ENCODE results near the gene FHDC1. TPM values are rescaled to one million over a fixed set of nuclear protein-coding genes. Genes with fewer than 3 reads are reported as not detected.

FHDC1 gene
- total RNA-seq, 4 donors from 2014 or later, result 25.6 to 65.1 (median 37.2) TPM

DNA sequence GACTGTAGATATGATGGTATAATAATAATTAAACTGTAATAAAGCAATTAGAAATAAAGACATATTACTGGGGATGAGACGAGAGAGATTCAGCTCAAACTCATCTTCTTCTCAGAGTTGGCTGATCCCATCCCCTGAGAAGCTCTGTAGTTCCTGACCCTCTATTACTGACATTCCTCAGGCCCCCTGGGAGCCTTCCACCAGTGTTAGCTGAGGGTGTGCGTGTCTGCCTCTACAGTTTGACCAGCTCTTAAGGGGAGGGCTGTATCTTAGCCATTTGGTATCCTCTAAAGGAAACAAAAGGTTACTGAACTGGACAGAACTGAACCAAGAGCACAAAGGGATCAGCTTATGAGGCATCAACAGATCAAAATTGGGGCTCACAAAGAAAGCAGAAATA is 11.2 kb downstream of the FHDC1 start:
- WGBS, 2 donors, result 82 to 89% methylated on average over 2 of the region's 2 CpGs
- TF ChIP-seq POLR2A (IDR thresholded peaks at IDR 0.05) (no peak), CTCF (IDR thresholded peaks at IDR 0.05) (no peak)
- intact Hi-C loops (cut with DNase I; ENCODE audit: low total_unique reads), result no loop called here
- no peak overlapping the region for H3K4me3 ChIP-seq (ENCODE audit: low read depth, poor library complexity, severe bottlenecking)
- no peak for DNase-seq (ENCODE audit: low spot score in 2 of 2)

- no peak for DNase-seq (ENCODE audit: low spot score in 2 of 2)
- intact Hi-C loops (cut with DNase I; ENCODE audit: low total_unique reads), result no loop called here
- WGBS, 2 donors, result 82 to 86% methylated on average over 8 of the region's 8 CpGs
- TF ChIP-seq CTCF (IDR thresholded peaks at IDR 0.05) (no peak), POLR2A (IDR thresholded peaks at IDR 0.05) (no peak)
- H3K4me3 ChIP-seq (ENCODE audit: low read depth, poor library complexity, severe bottlenecking), result no peak overlapping the region
Measured at GRCh38 chr4:152949930-152950329, 13.8 kb downstream of the FHDC1 start.

GRCh38 chr4:152950402-152951274 is 14.5 kb downstream of the FHDC1 start:
- intact Hi-C loops (cut with DNase I; ENCODE audit: low total_unique reads), result no loop called here
- WGBS, 2 donors, result 82 to 86% methylated on average over 11 of the region's 11 CpGs
- no peak overlapping the region for H3K4me3 ChIP-seq (ENCODE audit: low read depth, poor library complexity, severe bottlenecking)
- DNase-seq (ENCODE audit: low spot score in 2 of 2), result no peak
- no peak for TF ChIP-seq CTCF (IDR thresholded peaks at IDR 0.05)
- no peak for TF ChIP-seq POLR2A (IDR thresholded peaks at IDR 0.05)

DNA sequence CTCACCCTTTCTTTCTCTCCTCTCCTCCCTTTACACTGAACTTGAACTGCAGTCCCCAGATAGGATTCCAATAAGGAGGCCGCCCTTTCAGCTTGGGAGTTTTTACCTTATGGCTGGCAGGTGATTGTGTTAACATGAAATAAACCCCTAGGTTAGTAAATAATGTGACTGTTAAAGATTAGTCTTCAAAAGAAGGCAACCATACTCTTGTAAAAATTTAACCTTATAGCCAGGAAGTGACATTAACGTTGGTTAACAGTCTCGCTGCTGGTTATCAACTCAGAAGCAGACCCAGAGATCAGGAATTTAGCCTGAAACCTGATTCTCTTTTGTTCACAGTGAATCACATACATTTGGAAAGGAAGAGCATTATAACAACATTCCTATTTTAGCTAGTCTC is 15.2 kb downstream of the FHDC1 start:
- no peak overlapping the region for H3K4me3 ChIP-seq (ENCODE audit: low read depth, poor library complexity, severe bottlenecking)

GRCh38 chr4:152953514-152953913 is 17.4 kb downstream of the FHDC1 start:
- intact Hi-C loops (cut with DNase I; ENCODE audit: low total_unique reads), result no loop called here
- DNase-seq (ENCODE audit: low spot score in 2 of 2), result no peak
- TF ChIP-seq POLR2A (IDR thresholded peaks at IDR 0.05) (no peak), CTCF (IDR thresholded peaks at IDR 0.05) (no peak)
- 83 to 87% methylated on average over 3 of the region's 3 CpGs for WGBS, 2 donors
- no peak overlapping the region for H3K4me3 ChIP-seq (ENCODE audit: low read depth, poor library complexity, severe bottlenecking)

More for the DNA sequence above, 15.2 kb downstream of the FHDC1 start:
- no peak for DNase-seq (ENCODE audit: low spot score in 2 of 2)
- intact Hi-C loops (cut with DNase I; ENCODE audit: low total_unique reads), result no loop called here
- 84 to 88% methylated on average over 3 of the region's 3 CpGs for WGBS, 2 donors
- TF ChIP-seq POLR2A (IDR thresholded peaks at IDR 0.05) (no peak), CTCF (IDR thresholded peaks at IDR 0.05) (no peak)
